ENCODE measurements around the gene PPM1M.
"Not testable (repeated sequence)": the region's sequence is repeated elsewhere in the genome, so short reads cannot be mapped to it uniquely, and the experiment has no call there.

Gene PPM1M

DNA sequence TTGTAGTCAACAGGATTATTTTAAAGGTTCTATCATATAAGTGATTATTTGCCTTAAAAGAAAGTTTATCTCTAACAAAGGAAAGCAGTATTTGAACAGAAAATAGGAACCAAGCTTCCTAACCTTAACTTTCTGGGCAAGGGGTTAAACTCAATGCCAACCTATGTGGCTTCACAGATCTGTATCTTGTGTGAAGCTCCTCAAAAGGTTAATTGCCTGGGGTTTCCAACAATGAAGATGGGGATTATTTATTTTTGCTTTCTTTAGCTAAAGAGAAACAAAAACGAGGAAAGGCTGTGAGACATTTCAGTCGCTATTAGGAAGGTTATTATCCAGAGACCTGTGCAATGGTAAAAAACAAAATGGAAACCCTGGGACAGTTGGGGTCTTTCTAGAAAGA, 34.0 kb downstream of the PPM1M start:
- DNase-seq, result no peak

GRCh38 chr3:52280050-52280461, 34.5 kb downstream of the PPM1M start:
- DNase-seq, result no peak

GRCh38 chr3:52281981-52282801, 36.6 kb downstream of the PPM1M start:
- DNase-seq, result peak; percentile 49

DNA sequence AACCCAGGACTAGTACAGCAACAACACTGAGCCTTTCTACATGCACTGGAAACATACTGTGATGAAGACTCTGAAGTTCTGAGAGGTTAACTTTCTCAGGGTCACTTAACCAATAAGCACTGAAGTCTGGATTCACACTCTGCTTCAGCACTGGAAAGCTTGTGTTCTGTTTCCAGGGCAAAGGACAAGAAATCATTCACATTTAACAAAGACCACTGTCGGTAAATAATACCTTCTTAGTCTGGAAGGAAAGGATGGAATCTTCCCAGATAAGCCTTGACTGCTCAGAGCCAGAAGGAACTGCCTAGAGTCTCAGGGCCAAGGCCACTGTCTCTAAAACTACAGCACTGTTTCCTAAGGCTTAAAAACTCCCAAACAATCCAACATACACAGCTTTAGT, 37.7 kb downstream of the PPM1M start:
- peak; percentile 35 for DNase-seq

DNA sequence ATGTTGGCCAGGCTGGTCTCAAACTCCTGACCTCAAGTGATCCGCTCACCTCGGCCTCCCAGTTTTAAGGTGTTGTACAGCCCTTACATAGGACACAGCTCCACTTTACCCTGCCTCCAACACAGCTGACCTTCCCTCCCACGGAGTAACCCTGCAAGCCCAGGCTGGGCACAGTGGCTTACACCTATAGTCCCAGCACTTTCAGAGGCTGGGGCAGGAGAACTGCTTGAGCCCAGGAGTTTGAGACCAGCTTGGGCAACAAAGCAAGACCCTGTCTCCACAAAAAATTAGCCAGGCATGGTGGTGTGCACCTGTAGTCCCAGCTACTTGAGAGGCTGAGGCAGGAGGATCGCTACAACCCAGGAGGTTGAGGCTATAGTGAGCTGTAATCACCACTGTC, 38.5 kb downstream of the PPM1M start:
- not testable (repeated sequence) for DNase-seq

- DNase-seq, result no peak
Measured at GRCh38 chr3:52286777-52287110, 41.2 kb downstream of the PPM1M start.

- no peak for DNase-seq
Measured at GRCh38 chr3:52288674-52289073, 43.1 kb downstream of the PPM1M start.

DNA sequence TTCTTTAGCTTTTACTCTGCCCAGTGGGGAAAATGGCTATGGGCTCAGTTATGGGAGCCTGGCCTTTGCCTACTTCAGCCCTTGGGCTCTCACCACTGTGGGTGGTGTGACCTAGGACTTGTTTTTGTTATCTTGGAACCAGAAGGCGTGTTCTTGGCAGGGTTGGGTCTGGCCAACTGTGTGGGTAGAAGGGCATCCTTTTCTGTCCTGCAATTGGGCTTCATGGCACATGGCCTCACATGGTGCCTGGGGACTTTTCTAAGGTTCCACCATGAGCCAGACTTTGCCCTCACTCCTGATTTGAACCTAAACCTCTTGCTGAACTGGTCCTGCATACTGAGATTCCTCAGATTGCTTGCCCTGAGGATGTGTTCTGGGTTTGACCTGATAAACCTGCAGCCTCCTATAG, 43.8 kb downstream of the PPM1M start:
- DNase-seq, result no peak

- no peak for DNase-seq
Measured at GRCh38 chr3:52289747-52290595, 44.4 kb downstream of the PPM1M start.

GRCh38 chr3:52290596-52291507, 45.3 kb downstream of the PPM1M start:
- DNase-seq, result no peak

DNA sequence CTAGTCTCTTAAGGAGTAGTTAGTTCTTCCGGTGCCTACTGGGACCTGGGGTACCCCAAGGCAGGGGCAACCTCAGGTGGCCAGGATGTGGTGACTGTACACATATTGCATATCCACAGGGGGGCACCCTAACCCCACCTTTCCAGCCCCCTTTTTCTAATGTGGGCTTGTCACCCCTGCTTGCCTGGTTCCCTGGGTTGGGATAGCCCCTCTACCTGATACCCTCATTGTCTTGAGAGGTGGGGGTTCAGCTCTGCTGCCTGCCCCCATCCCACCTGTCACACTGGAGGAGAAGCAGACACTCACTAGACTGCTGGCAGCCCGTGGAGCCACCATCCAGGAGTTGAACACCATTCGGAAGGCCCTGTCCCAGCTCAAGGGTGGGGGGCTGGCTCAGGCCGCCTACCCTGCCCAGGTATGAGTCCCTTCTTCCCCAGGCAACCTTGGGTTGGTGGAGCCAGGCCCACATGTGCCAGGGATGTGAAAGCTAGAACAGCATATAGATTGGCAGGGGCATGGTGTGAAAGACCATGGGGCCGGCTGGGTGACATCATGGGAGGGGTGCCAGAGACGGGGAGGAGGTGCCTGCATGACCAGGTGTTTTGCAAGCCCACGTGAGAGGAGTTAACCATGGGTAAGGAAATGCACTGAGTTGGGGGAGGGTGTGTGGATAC, 46.1 kb downstream of the PPM1M start:
- peak; percentile 71 for DNase-seq

GRCh38 chr3:52292247-52293065, 46.9 kb downstream of the PPM1M start:
- no peak for DNase-seq

DNA sequence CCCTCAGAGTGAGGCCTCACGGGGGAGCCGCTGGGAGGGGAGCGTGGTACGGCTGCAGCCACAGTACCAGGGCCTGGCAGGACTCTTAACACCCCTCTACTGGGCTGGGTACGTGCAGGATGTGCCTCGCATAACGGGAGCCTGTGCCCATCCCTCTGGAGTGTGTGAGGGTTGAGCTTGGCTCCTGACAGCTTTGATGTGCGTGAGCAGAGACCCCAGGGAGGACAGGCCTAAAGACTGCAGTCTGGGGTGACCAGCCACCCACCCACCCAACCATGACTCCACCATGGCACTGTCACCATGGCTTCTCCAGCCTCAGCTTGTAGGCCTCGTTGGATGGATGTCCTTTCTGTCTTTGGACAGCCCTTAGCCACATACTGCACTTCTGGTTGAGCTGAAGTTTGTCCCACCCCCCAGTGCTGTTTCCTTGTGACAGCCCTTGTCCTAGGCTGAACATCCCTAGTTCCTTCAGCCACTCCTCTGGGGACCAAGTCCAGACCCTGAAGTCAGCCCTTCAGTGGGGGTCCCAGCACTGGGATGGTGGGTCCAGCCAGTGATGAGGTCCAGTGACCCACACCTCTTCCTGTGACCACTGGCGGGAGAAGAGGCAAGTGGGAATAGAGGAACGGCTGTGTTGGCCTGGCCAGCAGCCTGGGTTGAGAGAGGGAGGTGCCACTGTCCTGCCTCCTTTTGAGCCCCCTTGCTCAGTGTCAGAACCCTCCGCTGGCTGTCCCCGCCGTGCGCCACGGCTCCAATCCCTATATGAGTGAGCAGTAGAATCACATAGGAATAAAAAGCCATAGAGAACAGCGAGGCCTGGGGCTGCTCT, 48.1 kb downstream of the PPM1M start:
- no peak for DNase-seq

DNA sequence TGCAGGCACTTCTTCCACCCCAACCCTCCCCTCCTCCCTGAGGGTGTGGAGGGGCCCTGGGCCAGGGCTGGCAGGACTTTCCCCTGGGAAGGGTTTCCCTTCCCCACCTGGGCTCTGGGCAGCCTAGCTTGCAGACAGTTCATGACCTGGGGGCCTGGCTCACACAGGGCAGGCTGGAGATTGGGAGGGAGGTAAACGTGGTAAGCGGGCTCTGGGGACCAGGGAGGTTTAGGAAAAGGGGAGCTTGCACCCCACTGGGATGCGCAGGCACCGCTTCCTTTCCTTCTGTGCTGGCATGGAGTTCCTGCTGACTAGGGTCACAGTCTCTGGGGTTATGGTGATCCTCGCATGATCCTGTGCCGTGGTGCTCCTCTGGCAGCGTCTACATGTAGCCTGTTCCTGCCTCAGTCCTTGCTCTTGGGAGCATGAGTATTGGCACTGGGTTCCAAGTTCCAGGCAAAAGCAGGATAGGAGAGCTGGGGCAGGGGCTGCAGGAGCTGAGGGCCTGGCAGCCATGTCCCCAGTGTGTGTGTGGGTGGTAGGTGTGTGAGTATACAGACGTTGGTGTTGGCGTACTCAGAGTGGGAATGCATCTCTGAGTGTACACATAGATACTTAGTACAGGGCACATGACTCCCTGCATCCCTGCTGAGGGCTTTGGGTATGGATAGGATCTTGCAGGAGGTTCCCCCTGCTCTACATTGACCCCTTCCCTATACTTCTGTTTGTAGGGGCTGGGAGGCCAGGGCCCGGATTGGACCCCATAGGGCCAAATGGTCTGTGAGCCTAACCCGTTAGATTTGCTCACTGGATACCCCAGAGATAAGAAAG, 49.0 kb downstream of the PPM1M start:
- DNase-seq, result no peak

DNA sequence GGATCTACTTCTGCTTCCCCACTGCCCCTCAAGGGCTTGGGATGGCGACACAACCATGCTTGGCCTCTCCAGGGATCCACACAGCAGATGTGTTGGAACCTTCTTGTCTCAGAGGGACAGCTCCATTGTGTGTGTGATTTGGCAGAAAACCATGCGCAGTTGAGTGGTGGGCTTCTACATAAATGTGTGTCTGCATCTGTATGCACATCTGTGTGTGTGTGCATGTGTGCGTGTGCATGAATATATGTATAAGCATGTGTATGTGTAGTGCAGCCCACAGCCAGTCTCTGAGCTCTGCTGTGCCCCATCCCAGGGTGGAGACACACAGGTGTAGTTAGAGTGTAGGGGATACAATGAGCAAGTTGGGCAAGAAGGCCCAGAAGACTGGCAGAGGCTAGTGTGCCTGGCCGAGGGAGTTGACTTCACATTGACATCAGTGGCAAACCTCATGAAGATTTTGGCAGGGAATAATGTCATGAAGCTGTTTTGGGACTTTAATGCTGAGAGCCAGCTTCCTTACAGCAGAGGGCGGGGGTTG, 50.2 kb downstream of the PPM1M start:
- DNase-seq, result no peak

DNA sequence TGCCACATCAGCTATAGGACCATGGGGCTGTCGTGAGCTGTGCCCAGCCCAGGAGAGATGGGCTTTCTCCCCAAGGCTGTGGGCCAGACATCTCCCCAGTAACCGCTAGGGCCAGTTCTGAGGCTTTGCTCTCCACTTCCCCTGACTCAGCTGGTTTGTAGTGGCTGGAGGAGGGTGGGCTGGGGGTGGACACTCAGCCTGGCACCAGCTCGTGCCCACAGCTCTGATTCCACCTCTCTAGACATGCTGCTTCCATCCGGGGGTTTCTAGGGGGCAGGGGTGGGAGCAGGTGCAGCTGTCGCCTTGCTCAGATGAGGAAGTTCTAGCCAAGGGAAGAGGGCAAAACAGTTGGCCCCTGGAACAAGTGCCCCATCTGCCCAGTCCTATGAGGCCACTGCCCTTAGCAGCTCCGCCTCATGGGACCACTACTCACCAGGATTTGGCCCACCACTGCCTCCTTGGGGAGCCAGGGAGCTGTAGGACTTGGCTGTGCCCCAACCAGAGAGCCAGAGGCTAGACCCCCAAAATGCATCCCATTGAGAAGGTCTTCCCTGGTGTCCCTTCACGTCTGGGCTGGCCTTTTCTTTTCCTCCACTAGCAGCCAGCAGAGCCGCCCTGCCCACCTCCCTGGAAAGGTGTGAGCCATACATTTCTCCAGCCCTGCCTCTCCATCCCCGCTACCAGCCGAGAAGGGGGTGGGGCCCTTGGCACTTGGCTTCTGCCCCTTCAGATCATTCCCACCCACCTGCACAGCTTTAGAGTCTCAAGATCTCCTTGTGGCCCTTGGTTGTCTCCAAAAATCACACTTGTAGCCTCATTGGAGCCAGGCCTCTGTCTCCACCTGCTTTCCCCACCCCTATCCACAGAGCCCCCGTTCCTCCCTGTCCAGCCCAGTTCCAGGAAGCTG, 51.9 kb downstream of the PPM1M start:
- no peak for DNase-seq

DNA sequence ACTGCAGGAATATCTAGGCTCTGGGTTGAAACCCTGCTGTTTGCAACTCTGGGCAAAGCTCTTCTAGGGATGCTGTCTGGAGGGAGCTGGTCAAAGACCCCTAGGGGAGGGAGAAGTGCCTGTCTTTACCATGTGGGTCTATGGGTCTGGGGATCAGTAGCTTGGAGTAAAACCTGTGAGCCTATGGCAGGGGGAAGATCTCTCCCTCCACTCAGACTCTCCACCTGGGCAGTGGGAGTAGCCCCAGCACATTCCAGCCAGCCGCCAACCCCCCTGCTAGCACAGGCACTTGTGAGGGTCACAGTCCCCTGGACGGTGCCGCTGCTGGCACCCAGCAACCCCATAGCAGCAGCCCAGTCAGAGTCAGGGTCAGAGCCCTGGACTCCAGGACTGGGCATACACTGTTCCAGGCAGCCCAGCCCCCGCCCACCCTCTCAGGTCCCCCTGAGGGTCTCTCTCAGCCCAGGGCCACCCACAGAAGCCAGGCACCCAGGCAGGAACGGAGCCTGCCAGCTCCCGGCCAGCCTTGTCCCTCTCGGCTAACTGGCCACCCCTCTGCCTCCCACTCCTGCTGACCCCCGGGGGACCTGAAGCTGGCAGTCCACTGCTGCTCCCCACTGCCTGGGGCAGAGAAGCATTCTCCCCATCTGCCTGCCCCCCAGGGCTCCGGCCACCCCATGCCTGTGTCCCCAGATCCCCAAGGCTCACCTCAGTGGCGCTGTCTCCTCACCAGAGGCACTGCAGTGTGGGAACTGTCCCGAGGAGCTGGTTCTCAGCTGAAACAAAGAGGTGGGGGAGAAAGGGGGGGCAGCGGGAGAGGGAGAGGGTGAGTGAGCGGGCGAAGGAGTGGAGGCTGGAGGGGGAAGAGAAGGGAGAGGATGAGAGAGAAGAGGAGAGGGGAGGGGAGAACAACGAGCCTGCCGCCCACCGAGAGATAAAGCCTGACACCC, 52.9 kb downstream of the PPM1M start:
- no peak for DNase-seq

Data from activated CD8-positive, alpha-beta memory T cell treated with anti-CD3 and anti-CD28 coated beads, Interleukin-2, amount 50 U/mL, for 48 hours (primary cell).